Neural crest cell (in vitro differentiated cells): Measurements from ENCODE around the gene COL9A2. TPM values are rescaled to one million over a fixed set of nuclear protein-coding genes. Genes with fewer than 3 reads are reported as not detected.

Source experiments
- DNase-seq: peaks from one replicate; pipeline ENCODE4 v3.0.0; 2021; ENCODE audit warnings: low read depth, mixed read lengths, low spot score
- H3K27ac Mint-ChIP-seq: one replicate; pipeline ENCODE4 v1.8.0; 2021; ENCODE audit warnings: mild to moderate bottlenecking, mixed read lengths; ENCODE audit not compliant: unreplicated experiment
- H3K27me3 Mint-ChIP-seq: 2 replicates; pipeline ENCODE4 v1.8.0; 2021; ENCODE audit warnings: low read depth, mild to moderate bottlenecking, mixed read lengths
- H3K36me3 Mint-ChIP-seq: 2 replicates; pipeline ENCODE4 v1.8.0; 2021; ENCODE audit warnings: low read depth, mild to moderate bottlenecking, mixed read lengths
- H3K4me1 Mint-ChIP-seq: 2 replicates; pipeline ENCODE4 v1.8.0; 2021; ENCODE audit warnings: mixed read lengths
- H3K4me3 Mint-ChIP-seq: one replicate; pipeline ENCODE4 v1.8.0; 2021; ENCODE audit warnings: mild to moderate bottlenecking, mixed read lengths
- H3K9me3 Mint-ChIP-seq: 2 replicates; pipeline ENCODE4 v1.8.0; 2021; ENCODE audit warnings: mixed read lengths
- total RNA-seq: library from RNA; stranded (reverse); gene quantifications from 2 replicates; pipeline ENCODE4 v1.2.1, GENCODE V29; 2021
- TF ChIP-seq, protein P1 (sequence below): fragments of 200-600 bp; sonication (generic); conservative IDR thresholded peaks from 2 replicates; pipeline ENCODE4 v1.5.0; 2021; ENCODE audit warnings: antibody characterized with exemption, mild to moderate bottlenecking

COL9A2 gene
- total RNA-seq, 1 donor from 2014 or later, result 9.0 TPM

DNA sequence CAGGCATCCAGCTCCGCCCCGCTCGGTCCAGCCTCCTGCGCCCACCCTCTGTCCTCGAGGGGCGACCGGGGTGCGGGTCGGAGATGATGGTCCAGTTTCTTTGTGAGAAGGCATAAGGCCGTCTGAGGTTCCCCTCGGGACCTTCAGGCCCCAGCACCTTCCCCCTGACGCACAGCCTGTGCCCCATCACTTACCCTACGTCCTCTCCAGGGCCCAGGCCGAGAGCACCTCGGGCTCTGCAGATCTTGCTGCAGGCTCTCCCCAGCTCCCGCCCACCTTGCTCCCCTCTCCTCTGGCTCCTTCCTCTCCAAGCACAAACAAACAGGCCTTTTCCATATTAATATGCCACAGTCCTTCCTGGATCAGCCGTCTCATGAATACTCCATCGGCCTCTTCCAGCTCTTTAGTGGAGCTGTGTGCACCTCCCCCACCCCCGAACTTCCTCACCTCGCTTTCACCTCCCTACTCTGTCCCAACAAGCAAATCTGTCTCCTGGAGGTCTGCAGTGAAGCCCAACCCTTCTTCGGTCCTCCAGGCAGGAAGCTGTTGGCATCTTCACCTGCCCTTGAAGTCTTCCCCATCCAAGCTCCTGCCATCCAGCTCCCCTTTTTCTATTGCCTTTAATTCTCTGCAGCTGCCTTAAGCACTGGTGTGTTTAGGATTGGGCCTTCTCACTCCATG is 448 bp upstream of the COL9A2 start:
- peak overlapping the region; percentile 56 for H3K4me3 Mint-ChIP-seq
- H3K9me3 Mint-ChIP-seq, result no peaks in the 10 kb centered on the region
- DNase-seq, result no peak
- no peak overlapping the region for H3K27ac Mint-ChIP-seq
- H3K4me1 Mint-ChIP-seq, result peaks cover 31% of the 10 kb centered on the region
- TF ChIP-seq, protein P1, sequence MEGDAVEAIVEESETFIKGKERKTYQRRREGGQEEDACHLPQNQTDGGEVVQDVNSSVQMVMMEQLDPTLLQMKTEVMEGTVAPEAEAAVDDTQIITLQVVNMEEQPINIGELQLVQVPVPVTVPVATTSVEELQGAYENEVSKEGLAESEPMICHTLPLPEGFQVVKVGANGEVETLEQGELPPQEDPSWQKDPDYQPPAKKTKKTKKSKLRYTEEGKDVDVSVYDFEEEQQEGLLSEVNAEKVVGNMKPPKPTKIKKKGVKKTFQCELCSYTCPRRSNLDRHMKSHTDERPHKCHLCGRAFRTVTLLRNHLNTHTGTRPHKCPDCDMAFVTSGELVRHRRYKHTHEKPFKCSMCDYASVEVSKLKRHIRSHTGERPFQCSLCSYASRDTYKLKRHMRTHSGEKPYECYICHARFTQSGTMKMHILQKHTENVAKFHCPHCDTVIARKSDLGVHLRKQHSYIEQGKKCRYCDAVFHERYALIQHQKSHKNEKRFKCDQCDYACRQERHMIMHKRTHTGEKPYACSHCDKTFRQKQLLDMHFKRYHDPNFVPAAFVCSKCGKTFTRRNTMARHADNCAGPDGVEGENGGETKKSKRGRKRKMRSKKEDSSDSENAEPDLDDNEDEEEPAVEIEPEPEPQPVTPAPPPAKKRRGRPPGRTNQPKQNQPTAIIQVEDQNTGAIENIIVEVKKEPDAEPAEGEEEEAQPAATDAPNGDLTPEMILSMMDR, result no peak
- H3K36me3 Mint-ChIP-seq, result no peaks in the 10 kb centered on the region
- peaks cover 50% of the 10 kb centered on the region for H3K27me3 Mint-ChIP-seq

DNA sequence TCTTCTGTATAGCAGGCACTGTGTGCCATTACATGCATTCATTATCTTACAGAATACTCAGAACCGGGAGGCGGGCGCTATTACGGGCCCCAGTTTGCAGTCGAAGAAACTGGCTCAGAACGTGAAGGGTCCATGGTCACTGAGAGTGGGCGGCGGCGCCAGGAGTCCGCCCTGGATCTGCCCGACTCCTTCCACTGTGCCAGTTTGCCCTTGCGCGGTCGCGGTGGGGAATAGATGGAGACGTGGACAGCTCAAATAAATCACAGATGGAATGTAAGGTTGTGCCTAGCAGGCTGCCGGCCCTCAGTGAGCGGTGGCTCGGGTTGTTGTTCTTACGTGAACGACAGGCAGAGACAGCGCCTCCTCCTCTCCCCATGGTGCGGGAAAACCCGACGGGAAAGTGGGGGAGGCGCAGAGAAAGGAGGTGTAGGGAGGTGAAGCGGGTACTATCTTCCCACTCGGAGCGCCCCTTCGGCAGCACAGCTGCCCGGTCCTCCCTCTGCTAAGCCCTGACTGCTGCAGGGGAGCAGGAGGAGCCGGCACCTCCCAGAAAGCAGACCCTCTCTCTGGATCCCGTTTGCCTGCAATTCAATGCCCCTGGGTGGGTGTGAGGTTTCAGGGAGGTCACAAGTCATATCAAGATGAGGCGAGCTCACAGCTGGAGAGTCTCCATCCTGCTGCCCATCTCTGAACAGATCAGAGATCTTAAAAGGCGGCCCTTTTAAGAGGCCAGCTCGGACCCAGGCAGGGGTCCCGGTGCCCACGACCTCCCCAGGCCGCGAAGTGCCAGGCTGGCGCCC is 1.1 kb downstream of the COL9A2 start:
- Mint-ChIP-seq H3K27ac (peak overlapping the region; percentile 87), H3K9me3 (no peaks in the 10 kb centered on the region), H3K4me1 (peaks cover 31% of the 10 kb centered on the region), H3K27me3 (peaks cover 50% of the 10 kb centered on the region), H3K36me3 (no peaks in the 10 kb centered on the region), H3K4me3 (peak overlapping the region; percentile 88)
- peak; percentile 25 for DNase-seq
- TF ChIP-seq, protein P1, result no peak

DNA sequence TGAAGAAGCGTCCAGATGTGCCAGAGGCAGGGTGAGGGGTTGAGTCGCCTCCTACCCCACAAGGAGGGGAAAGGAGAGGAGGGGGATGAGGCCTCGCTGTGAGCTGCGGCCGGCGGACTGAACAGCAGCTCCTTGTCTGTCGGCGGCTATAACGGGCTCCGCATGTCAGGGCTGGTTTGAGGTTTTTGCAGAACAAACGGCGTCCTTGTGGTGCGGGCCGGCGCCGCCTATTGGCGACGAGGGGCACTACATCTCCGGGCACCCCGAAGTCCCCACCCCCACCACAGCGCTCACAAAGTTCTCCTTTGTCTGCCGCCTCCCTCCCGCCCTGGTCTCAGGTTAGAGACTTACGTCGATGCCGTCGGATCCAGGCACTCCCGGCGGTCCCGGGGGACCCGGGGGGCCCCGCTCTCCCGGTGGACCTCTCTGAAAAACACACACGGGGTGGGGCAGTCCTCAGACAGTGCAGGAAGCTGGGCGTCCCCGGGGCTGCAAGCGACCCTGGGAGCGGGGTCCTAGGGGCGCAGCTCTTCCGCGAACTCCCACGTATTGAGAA is 1.8 kb downstream of the COL9A2 start:
- H3K27ac Mint-ChIP-seq, result peak overlapping the region; percentile 96
- H3K4me3 Mint-ChIP-seq, result peak overlapping the region; percentile 88

DNA sequence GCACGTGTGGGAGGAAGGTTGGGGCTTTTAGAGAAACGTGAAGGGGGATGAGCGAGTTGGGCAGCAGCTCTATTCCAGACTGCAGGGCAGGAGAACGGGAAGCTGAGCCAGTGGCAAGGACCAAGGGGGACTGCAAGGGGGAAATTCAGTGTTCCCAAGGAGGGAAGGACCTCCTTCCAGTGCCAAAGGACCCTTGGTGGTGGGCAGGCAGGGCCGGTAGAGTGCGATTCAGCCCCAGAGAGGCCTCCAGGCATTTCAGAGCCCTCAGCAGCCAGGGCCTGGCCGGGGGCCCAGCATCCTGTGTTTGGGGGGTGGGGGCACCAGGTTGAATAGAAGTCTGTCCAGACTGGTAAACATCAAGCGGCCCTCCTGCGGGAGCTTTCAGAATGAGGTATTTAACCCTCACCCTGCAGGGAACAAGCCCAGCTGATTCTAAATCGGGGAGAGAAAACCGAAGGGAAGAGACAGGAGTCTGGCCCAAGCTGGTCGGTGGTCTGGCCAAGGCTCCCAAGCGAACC is 2.3 kb downstream of the COL9A2 start:
- Mint-ChIP-seq H3K9me3 (no peaks in the 10 kb centered on the region), H3K27ac (peak overlapping the region; percentile 96)

More for the DNA sequence above, 1.8 kb downstream of the COL9A2 start:
- TF ChIP-seq, protein P1, result peak; percentile 91
- Mint-ChIP-seq H3K4me1 (peaks cover 31% of the 10 kb centered on the region), H3K9me3 (no peaks in the 10 kb centered on the region), H3K27me3 (peaks cover 50% of the 10 kb centered on the region), H3K36me3 (no peaks in the 10 kb centered on the region)
- DNase-seq, result peak; percentile 87

More for the DNA sequence above, 2.3 kb downstream of the COL9A2 start:
- TF ChIP-seq, protein P1, result no peak
- no peak for DNase-seq
- H3K4me3 Mint-ChIP-seq, result peak overlapping the region; percentile 88
- peaks cover 48% of the 10 kb centered on the region for H3K27me3 Mint-ChIP-seq
- no peaks in the 10 kb centered on the region for H3K36me3 Mint-ChIP-seq
- H3K4me1 Mint-ChIP-seq, result peaks cover 31% of the 10 kb centered on the region
